Fibroblast of lung (primary cell): Measurements from ENCODE around the gene AMFR. TPM values are rescaled to one million over a fixed set of nuclear protein-coding genes. Genes with fewer than 3 reads are reported as not detected.

ENCODE experiments used
- DNase-seq, 2 donors: peaks; one replicate each; pipeline versions ENCODE4 v3.0.0 to v3.0.0-alpha.2; 2010; ENCODE audit warnings: low read depth in 2 of 2
- H2AFZ ChIP-seq: 2 replicates; pipeline ENCODE4 v1.5.1; 2012; ENCODE audit warnings: low read length, control low read depth, inconsistent platforms
- H3K27ac ChIP-seq: 2 replicates; pipeline ENCODE4 v1.5.1; 2011; ENCODE audit warnings: low read length, control low read depth; ENCODE audit not compliant: insufficient read depth
- H3K27me3 ChIP-seq: 2 replicates; pipeline ENCODE4 v1.5.1; 2011; ENCODE audit warnings: mild to moderate bottlenecking, low read length; ENCODE audit not compliant: control insufficient read depth, insufficient read depth
- H3K36me3 ChIP-seq: 2 replicates; pipeline ENCODE4 v1.5.1; 2011; ENCODE audit warnings: low read length; ENCODE audit not compliant: control insufficient read depth, insufficient read depth
- H3K4me1 ChIP-seq: 2 replicates; pipeline ENCODE4 v1.5.1; 2011; ENCODE audit warnings: low read length; ENCODE audit not compliant: control insufficient read depth, insufficient read depth; ENCODE audit errors: extremely low read depth
- H3K4me2 ChIP-seq: 2 replicates; pipeline ENCODE4 v1.5.1; 2011; ENCODE audit warnings: low read length, control low read depth; ENCODE audit not compliant: insufficient read depth; ENCODE audit errors: extremely low read depth
- H3K4me3 ChIP-seq, 4 experiments: fragments of 200-600 bp in 1 of 4; sonication (generic) in 1 of 4; replicated peaks in 1 of 4; 2 replicates each; pipeline ENCODE4 v1.5.1; 2011 to 2016; ENCODE audit warnings: low read length in 4 of 4, low read depth in 3 of 4, mild to moderate bottlenecking in 3 of 4, control low read depth in 2 of 4, inconsistent platforms in 1 of 4, mixed read lengths in 1 of 4; ENCODE audit not compliant: insufficient read depth in 1 of 4; ENCODE audit errors: control extremely low read depth in 1 of 4
- H3K79me2 ChIP-seq: 2 replicates; pipeline ENCODE4 v1.5.1; 2012; ENCODE audit warnings: mild to moderate bottlenecking, low read length, inconsistent platforms; ENCODE audit not compliant: control insufficient read depth, insufficient read depth
- H3K9ac ChIP-seq: 2 replicates; pipeline ENCODE4 v1.5.1; 2011; ENCODE audit warnings: mild to moderate bottlenecking, low read length, control low read depth; ENCODE audit not compliant: insufficient read depth
- H3K9me3 ChIP-seq: 2 replicates; pipeline ENCODE4 v1.5.1; 2012; ENCODE audit warnings: low read depth, low read length; ENCODE audit not compliant: control insufficient read depth, insufficient read depth
- H4K20me1 ChIP-seq: 2 replicates; pipeline ENCODE4 v1.5.1; 2011; ENCODE audit warnings: low read length; ENCODE audit not compliant: control insufficient read depth, insufficient read depth; ENCODE audit errors: extremely low read depth
- CTCF ChIP-seq, 2 donors: IDR thresholded peaks in 1 of 2; conservative IDR thresholded peaks in 1 of 2; 1 replicate in 1 of 2; 2 replicates in 1 of 2; pipeline ENCODE4 v1.5.1; 2011 to 2012; ENCODE audit warnings: low read length in 2 of 2, control low read depth in 1 of 2, inconsistent platforms in 1 of 2, low read depth in 1 of 2, mild to moderate bottlenecking in 1 of 2
- EZH2 ChIP-seq: IDR thresholded peaks from 2 replicates; pipeline ENCODE4 v1.5.1; 2012; ENCODE audit warnings: low read length, control low read depth, mild to moderate bottlenecking; ENCODE audit errors: missing control alignments
- polyA plus RNA-seq, 2 donors: library from polyadenylated mRNA; depleted of rRNA in 1 of 2; stranded (reverse) in 1 of 2; unstranded in 1 of 2; fragments of >200 nt; gene quantifications; 2 replicates each; pipeline ENCODE4 v1.2.1, GENCODE V29; 2011 to 2012; ENCODE audit warnings: missing spikeins in 1 of 2
- total RNA-seq: library from RNA; depleted of rRNA; stranded (reverse); fragments of >200 nt; gene quantifications from 2 replicates; pipeline ENCODE4 v1.2.1, GENCODE V29; 2014

AMFR gene
- total and polyA plus RNA-seq, 2 donors (not counting 1 experiment from before 2014, with no cell fraction given) = 75.9 to 413 TPM

- Histone ChIP-seq H3K4me2 (no peak overlapping the region), H3K4me3 (no peak overlapping the region), H3K4me1 (no peaks in the 10 kb centered on the region), H3K9ac (no peak overlapping the region), H3K9me3 (no peaks in the 10 kb centered on the region), H3K36me3 (no peaks in the 10 kb centered on the region), H3K27me3 (peaks cover 3% of the 10 kb centered on the region), H3K79me2 (no peaks in the 10 kb centered on the region), H2AFZ (no peak overlapping the region), H3K27ac (no peak overlapping the region), H4K20me1 (no peaks in the 10 kb centered on the region)
- DNase-seq = no peak
- TF ChIP-seq EZH2 = no peak
- no peak for TF ChIP-seq CTCF (conservative IDR thresholded peaks at IDR 0.05 in 1 of 2, IDR thresholded peaks at IDR 0.05 in 1 of 2; ENCODE audit: low read depth in 1 of 2, low read length in 2 of 2)
Observed at GRCh38 chr16:56349711-56350161, 75.6 kb downstream of the AMFR start.

GRCh38 chr16:56349086-56349415 lies 76.3 kb downstream of the AMFR start:
- H3K4me3 ChIP-seq = no peak overlapping the region
- peaks cover 3% of the 10 kb centered on the region for H3K27me3 ChIP-seq
- H3K9me3 ChIP-seq = no peaks in the 10 kb centered on the region
- H3K4me2 ChIP-seq = no peak overlapping the region
- no peaks in the 10 kb centered on the region for H3K36me3 ChIP-seq
- no peaks in the 10 kb centered on the region for H3K79me2 ChIP-seq
- no peaks in the 10 kb centered on the region for H3K4me1 ChIP-seq
- TF ChIP-seq EZH2 = no peak
- TF ChIP-seq CTCF (conservative IDR thresholded peaks at IDR 0.05 in 1 of 2, IDR thresholded peaks at IDR 0.05 in 1 of 2; ENCODE audit: low read depth in 1 of 2, low read length in 2 of 2) = no peak
- H2AFZ ChIP-seq = no peak overlapping the region
- H3K9ac ChIP-seq = no peak overlapping the region
- no peaks in the 10 kb centered on the region for H4K20me1 ChIP-seq
- no peak overlapping the region for H3K27ac ChIP-seq
- no peak for DNase-seq

GRCh38 chr16:56348168-56349085 lies 76.9 kb downstream of the AMFR start:
- Histone ChIP-seq H2AFZ (no peak overlapping the region), H3K4me2 (no peak overlapping the region), H3K36me3 (no peaks in the 10 kb centered on the region), H3K27ac (no peak overlapping the region), H3K4me3 (no peak overlapping the region), H3K4me1 (no peaks in the 10 kb centered on the region), H4K20me1 (no peaks in the 10 kb centered on the region), H3K9me3 (no peaks in the 10 kb centered on the region), H3K27me3 (peaks cover 3% of the 10 kb centered on the region), H3K79me2 (no peaks in the 10 kb centered on the region), H3K9ac (no peak overlapping the region)
- TF ChIP-seq CTCF (conservative IDR thresholded peaks at IDR 0.05 in 1 of 2, IDR thresholded peaks at IDR 0.05 in 1 of 2; ENCODE audit: low read depth in 1 of 2, low read length in 2 of 2) (no peak), EZH2 (no peak)
- DNase-seq = no peak
